ENCODE measurements around the gene PLEKHA6.

The PLEKHA6 gene

DNA sequence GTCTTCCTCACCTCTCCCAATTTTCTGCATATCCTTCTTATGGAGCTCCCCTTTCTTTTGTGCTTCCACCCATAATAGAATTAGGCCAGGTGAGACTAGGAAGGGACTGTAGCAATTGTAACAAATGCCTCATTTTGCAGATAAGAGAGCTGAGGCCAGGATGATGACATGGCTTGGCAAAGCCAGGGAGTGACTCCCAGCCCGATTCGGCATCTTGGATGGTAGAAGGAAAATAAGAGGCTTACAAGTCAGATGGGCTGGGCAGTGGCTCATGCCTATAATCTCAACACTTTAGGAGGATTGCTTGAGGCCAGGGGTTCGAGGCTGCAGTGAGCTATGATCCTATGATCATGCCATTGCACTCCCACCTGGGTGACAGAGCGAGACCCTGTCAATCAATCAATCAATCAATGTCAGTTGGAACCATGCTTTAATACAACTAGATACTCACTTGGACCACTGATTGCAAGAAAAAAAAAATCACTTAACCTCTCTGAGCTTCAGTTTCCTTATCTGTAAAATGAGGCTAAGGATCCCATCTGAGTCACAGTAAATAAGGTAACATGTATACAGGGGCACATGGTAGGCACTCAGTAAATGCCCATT lies 51.6 kb downstream of the PLEKHA6 start:
- no peak for DNase-seq

DNA sequence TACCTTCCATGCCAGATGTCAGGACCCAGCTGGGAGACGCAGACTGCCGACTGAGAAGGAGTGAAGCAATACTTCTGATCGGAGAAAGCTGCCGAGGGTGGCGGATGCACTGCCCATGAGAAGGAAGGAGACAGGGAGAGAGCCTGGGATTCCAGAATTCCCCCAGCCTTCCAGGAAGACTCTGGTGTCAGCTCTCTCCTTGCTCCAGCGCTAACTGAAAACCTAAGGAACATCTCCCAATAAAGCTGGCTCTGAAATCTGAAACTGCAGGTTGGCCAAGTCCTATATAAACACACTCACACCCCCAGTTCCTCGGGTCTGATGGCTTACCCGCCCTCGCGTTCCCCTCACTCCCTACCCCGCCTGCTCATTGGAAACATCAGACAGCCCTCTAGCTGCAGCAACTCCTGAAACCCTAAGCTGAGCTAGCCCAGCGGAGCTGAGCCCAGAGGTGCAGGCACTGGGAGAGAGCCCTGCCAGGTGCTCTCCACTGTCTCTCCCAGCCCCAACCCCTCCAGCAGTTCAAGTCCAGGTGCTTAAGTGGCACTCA lies 52.3 kb downstream of the PLEKHA6 start:
- DNase-seq, result no peak

GRCh38 chr1:204306076-204306475 lies 53.7 kb downstream of the PLEKHA6 start:
- DNase-seq, result no peak

DNA sequence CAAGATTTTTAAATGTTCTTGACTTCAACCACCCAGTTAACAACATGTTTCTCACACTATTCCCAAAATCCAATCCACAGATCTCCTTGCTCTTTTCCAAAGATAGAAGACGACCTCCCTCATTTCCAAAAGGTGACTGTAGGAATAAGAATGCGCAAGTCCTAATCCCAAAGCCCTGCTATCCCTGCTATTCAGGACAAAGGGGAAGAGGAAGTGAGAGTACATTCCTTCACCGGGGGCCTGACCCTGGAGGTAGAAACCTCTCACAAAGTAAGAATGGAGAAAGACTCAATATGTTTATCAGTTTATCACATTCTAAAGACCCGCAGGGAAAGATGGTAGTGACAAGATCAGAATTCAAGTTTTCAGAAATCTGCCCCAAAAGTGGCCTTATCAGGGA lies 55.7 kb downstream of the PLEKHA6 start:
- DNase-seq, result no peak

GRCh38 chr1:204302769-204303168 lies 57.0 kb downstream of the PLEKHA6 start:
- DNase-seq, result no peak

DNA sequence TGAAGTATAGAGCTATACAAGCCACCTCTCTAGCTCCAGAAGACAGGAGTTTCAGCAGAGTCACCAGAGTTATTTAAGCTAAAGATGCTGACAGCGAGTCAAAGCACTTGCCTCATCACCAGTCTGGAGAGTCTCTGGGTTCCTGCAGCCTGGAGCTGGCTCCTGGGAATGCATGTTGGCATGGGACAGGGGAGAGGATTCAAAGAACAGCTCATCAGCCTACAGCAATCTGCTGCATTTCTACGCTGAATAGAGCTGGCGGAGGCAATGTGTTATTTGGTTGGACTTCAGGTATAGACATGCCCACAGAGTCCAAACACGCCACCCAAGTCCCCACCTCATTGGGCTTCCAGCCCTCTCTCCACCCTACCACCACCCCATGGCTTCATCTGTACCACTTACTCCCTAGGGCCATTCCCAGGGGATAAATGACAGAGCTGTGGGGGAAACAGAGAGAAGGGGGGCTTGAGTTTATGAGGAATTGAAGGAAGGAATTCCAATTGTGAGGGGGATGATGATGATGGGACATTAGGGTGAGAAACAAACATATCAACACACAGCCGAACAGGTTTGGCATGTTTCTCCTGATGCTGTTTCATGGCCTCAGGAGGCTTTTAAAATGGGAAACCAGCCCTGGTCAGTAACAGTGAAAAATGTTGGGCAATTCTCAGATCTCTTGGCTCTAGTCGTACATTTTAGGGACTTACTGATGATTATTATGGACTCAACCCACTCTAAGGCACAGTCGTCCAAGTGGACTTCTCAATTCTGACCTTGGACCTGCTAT lies 58.4 kb downstream of the PLEKHA6 start:
- no peak for DNase-seq

DNA sequence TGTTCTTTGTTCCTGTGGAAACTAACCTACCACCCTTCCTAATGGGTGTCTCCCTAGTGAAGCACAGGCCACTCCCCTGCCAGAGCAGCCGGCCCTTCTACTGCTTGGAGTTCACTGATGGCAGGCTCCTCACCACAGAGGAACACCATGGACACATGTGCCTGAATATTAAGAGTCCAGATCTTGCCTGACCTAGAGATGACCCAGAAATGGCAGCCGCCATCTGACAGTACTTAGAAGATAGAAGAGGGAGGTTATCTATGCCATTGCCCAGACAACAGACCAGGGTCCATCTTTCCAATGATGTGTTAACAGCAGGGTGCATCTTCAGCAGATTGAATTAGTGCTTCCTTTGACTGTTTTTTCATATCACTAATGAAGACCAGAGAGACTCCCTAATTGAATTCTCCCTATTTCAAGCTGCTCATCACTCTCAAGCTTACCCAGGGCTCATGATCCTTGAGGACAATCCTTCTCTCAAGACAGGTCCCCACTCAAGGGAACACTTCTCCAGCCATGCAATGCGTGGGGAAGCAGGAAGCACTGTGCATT lies 59.8 kb downstream of the PLEKHA6 start:
- no peak for DNase-seq

GRCh38 chr1:204296431-204296988 lies 63.2 kb downstream of the PLEKHA6 start:
- DNase-seq, result peak; percentile 16

- DNase-seq, result no peak
These were observed 64.1 kb downstream of the PLEKHA6 start for GRCh38 chr1:204295671-204296070.

- DNase-seq, result no peak
These were observed 65.4 kb downstream of the PLEKHA6 start for GRCh38 chr1:204294357-204294756.

DNA sequence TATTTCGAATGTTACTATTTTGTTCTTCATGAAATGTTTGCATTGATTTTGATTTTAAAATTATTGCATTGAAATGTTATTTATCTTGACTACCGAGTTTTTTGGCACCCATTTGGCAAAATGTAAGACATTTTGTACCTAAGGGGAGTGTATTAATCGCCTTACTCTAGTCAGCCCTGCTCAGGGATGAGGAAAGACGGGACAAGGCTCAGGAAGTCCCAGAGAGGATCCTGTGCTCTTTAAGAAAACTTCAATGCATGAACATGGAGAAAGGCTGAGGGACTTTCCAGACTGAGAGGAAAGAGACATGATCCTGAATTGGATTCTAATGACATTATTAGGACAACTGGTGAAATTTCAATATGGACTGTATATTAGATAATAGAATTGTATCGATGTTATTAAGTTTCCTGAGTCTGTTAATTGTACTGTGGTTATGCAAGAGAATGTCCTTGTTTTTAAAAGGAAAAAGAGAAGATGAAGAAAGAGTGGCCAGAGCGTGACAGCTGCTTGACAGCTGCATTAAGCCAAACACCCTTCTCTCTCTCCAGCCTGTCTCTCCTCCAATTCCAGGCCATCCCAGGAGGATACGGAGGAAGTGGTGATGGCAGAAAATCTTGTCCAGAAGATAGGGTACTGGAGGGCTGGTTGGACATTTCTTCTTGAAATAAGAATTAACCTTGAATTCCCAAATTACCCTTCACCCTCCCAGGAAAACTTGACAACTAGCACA lies 66.0 kb downstream of the PLEKHA6 start:
- no peak for DNase-seq

GRCh38 chr1:204292740-204293139 lies 67.0 kb downstream of the PLEKHA6 start:
- no peak for DNase-seq

GRCh38 chr1:204289280-204289679 lies 70.4 kb downstream of the PLEKHA6 start:
- peak; percentile 62 for DNase-seq

- peak; percentile 40 for DNase-seq
These were observed 71.6 kb downstream of the PLEKHA6 start for GRCh38 chr1:204288021-204288588.

- DNase-seq, result no peak
These were observed 72.2 kb downstream of the PLEKHA6 start for GRCh38 chr1:204287466-204287891.

GRCh38 chr1:204286831-204287421 lies 72.8 kb downstream of the PLEKHA6 start:
- DNase-seq, result peak; percentile 44

DNA sequence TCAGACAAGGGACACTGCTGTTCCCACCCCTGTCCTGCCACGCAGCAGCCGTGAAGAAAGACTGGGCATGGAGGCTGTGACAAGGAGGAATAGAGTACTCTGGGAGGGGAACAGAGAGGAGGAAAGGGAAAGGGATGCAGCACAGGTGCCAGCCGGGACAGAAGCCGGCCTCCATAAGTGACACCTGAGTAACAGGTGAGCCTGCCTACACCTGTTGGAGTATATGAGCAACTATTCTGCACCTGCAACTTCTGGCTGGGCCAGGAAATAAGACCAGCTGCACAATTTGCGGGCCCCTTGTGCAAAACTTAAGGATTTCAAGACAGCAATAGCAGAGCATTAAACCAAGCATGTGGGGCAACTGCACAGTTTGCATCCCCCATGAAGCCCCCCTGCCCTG lies 73.4 kb downstream of the PLEKHA6 start:
- no peak for DNase-seq

DNA sequence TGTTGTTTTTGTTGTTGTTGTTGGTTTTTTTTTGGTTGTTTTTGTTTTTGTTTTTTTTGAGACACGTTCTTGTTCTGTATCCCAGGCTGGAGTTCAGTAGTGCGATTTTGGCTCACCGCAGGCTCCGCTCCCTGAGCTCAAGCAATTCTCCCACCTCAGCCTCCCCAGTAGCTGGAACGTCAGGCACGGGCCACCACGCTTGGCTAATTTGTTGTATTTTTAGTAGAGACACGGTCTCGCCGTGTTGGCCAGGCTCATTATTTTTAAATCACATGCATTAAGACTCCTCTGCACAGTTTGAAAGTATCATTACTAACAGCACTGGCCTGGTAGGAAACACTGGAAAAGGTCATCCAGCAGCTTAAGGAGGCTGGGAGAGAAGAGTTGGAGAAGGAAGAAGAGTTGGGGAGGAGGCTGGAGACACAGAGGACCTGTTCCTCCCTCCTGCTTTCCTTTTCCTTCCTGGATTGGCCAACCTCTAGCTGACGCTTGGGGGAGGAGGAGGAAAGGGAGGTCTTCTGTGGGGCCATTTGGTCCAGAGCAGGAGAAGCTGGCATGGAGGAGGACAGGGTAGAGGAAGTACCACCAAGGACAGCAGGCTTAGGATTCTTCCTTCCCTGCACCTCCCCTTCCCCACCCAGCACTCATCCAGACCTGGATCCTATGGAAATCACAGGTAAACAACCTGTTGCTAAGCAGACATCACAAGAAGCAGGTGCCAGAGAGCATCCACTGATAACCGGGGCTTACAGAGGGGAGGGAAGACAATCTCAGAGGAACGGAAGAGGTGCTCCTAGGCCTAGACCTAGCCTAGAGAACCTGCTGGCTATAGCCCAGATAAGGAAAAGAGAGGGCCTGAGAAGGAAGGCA lies 74.1 kb downstream of the PLEKHA6 start:
- no peak for DNase-seq

DNA sequence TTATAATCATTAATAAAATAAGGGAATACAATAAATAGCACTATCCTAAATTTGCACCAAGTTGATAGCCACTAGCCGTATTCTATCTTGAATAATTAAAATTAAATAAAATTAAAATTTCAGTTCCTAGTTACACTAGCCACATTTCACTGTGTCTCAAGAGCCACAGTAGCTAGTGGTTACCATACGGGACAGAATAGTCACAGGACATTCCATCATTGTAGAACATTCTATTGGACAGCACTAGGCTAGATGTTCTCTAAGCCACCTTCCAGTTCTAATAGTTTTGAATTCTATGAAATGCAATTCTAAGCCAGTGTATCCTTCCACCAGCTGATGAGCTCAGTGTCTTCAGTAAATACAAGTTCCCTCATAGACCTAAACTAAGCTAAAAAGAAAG lies 74.8 kb downstream of the PLEKHA6 start:
- DNase-seq, result no peak

DNA sequence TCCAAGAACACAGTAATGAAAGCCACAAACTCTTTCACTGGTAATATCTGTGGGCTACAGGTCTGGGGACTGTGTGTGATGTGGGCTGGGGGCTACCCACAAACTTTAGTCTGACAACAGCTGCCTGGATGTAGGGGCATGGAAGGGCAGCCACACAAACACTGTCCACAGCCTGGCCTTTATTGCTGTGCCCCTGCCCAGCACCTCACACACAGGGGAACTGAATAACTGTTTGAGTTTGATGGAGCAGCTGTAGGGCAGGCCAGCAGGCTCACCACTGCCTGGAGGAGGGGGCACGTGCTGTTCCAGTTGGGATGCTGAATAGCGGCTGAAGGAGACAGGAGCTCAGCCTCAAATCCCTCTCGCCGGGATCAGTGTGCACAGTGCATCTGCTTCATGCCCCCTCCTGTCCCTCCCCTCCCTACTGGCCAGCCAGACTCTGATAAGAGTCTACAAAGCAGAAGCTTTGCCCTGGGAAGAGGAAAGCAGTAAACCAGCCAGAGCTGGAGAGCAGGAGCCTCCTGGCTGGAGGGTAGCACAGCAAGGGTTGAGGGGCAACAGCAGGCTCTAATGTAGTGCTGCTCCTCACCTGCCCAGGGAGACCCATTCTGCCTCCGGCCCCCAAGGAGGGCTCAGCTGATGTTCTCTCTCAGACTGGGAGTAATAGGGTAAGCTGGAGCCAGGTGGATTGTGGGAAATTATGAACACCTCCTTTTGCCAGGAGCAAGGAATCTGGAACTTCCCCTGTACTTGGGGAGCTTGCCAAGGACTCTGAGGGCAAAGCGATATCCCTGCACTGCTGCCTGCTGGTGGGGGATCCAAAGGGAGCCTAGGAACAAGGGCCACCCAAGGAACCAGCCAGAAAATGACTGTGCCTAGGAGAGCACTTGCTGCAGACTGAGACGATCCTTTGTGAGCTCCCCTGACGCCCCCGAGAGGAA lies 75.7 kb downstream of the PLEKHA6 start:
- no peak for DNase-seq

Data from hematopoietic multipotent progenitor cell treated with erythropoietin and hydrocortisone succinate and interleukin-3 and kit ligand, for 8 days (in vitro differentiated cells).